Stimulated activated CD8-positive, alpha-beta memory T cell treated with anti-CD3 and anti-CD28 coated beads, Interleukin-7, amount 100 ng/mL, for 24 hours (primary cell): ENCODE data around the gene KLRK1.
"Not testable (repeated sequence)": the region's sequence is repeated elsewhere in the genome, so short reads cannot be mapped to it uniquely, and the experiment has no call there.

Experiments
- DNase-seq: peaks from one replicate; pipeline ENCODE4 v3.0.0-alpha.2; 2020; ENCODE audit warnings: low read depth

Gene KLRK1

GRCh38 chr12:10362828-10363657, 26.8 kb downstream of the KLRK1 start:
- no peak for DNase-seq

- no peak for DNase-seq
Measured at GRCh38 chr12:10362325-10362724, 27.5 kb downstream of the KLRK1 start.

- no peak for DNase-seq
Measured at GRCh38 chr12:10361622-10362021, 28.2 kb downstream of the KLRK1 start.

- DNase-seq = no peak
Measured at GRCh38 chr12:10361084-10361483, 28.8 kb downstream of the KLRK1 start.

GRCh38 chr12:10358969-10359368, 30.9 kb downstream of the KLRK1 start:
- no peak for DNase-seq

GRCh38 chr12:10358131-10358530, 31.7 kb downstream of the KLRK1 start:
- no peak for DNase-seq

- no peak for DNase-seq
Measured at GRCh38 chr12:10354502-10354901, 35.3 kb downstream of the KLRK1 start.

GRCh38 chr12:10354071-10354470, 35.8 kb downstream of the KLRK1 start:
- no peak for DNase-seq

GRCh38 chr12:10351457-10351856, 38.4 kb downstream of the KLRK1 start:
- not testable (repeated sequence) for DNase-seq

GRCh38 chr12:10341892-10342509, 47.8 kb downstream of the KLRK1 start:
- DNase-seq = no peak

GRCh38 chr12:10340946-10341345, 48.9 kb downstream of the KLRK1 start:
- not testable (repeated sequence) for DNase-seq

GRCh38 chr12:10339053-10339840, 50.6 kb downstream of the KLRK1 start:
- no peak for DNase-seq

- not testable (repeated sequence) for DNase-seq
Measured at GRCh38 chr12:10338470-10338869, 51.4 kb downstream of the KLRK1 start.

- DNase-seq = not testable (repeated sequence)
Measured at GRCh38 chr12:10336196-10336595, 53.6 kb downstream of the KLRK1 start.

- no peak for DNase-seq
Measured at GRCh38 chr12:10331642-10332239, 58.1 kb downstream of the KLRK1 start.

GRCh38 chr12:10328691-10329090, 61.1 kb downstream of the KLRK1 start:
- DNase-seq = not testable (repeated sequence)
